ENCODE measurements around the gene MAGEB6B. TPM values are rescaled to one million over a fixed set of nuclear protein-coding genes. Genes with fewer than 3 reads are reported as not detected.

MAGEB6B gene, protein sequence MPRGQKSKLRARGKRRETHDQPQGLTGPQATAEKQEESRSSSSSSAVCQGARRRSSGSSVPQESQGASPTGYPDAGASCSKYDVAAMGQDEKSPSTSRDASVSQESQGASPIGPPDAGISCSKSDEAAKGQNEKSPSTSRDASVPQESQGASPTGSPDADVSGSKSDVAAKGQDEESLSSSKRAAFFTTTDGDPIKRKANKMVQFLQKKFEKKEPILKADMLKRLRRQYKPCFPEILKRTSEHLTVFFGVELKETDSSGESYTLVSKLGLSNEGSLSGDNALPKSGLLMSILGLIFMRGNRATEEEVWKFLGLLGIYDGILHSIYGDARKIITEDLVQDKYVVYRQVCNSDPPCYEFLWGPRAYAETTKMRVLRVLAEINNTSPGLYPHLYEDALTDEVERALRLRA
- not detected for total RNA-seq
- polyA plus RNA-seq = not detected

- 91% methylated on average over 10 of the region's 10 CpGs for WGBS
- no peak for DNase-seq (ENCODE audit: low spot score)
- H3K9me3 ChIP-seq (ENCODE audit: control insufficient read depth in 4 of 4, low read length in 3 of 4) = no peaks in the 10 kb centered on the region
- H3K36me3 ChIP-seq (ENCODE audit: control insufficient read depth in 4 of 4, insufficient read depth in 3 of 4, low read depth in 1 of 4, low read length in 3 of 4) = no peaks in the 10 kb centered on the region
- H3K9ac ChIP-seq (ENCODE audit: low read depth in 1 of 2, low read length in 2 of 2) = no peak within 1 kb of the TSS
- H3K27me3 ChIP-seq (ENCODE audit: control insufficient read depth in 4 of 4, insufficient read depth in 4 of 4, low read length in 3 of 4) = no peaks in the 10 kb centered on the region
- TF ChIP-seq HNF4G (IDR thresholded peaks at IDR 0.05) (no peak), RAD21 (IDR thresholded peaks at IDR 0.05) (no peak), NR2F2 (IDR thresholded peaks at IDR 0.05) (no peak), YY1 (IDR thresholded peaks at IDR 0.05) (no peak), FOXA1 (IDR thresholded peaks at IDR 0.05) (no peak), HNF4A (conservative IDR thresholded peaks at IDR 0.05) (no peak)
- H3K4me3 ChIP-seq (ENCODE audit: low read depth in 1 of 3, low read length in 3 of 3) = no peak within 1 kb of the TSS
- H3K27ac ChIP-seq (ENCODE audit: low read depth in 1 of 2, low read length in 2 of 2) = no peak within 1 kb of the TSS
- no peaks in the 10 kb centered on the region for H3K4me1 ChIP-seq (ENCODE audit: control insufficient read depth in 4 of 4, insufficient read depth in 4 of 4, low read length in 3 of 4)
Observed at GRCh38 chrX:26160301-26160700, at the start of gene MAGEB6B. TSS of gene MAGEB6B (plus strand) at chrX:26160601. CDS start at chrX:26160601, 0 bp downstream.

- H3K27me3 ChIP-seq (ENCODE audit: control insufficient read depth in 4 of 4, insufficient read depth in 4 of 4, low read length in 3 of 4) = no peaks in the 10 kb centered on the region
- TF ChIP-seq EGR1 (IDR thresholded peaks at IDR 0.05; ENCODE audit: low read depth in 2 of 2) (no peak), RXRA (IDR thresholded peaks at IDR 0.05) (no peak), JUND (IDR thresholded peaks at IDR 0.05) (no peak), NR2F2 (IDR thresholded peaks at IDR 0.05) (no peak), FOXA2 (IDR thresholded peaks at IDR 0.05) (no peak), TAF1 (conservative IDR thresholded peaks at IDR 0.05) (no peak), GABPA (IDR thresholded peaks at IDR 0.05 in 1 of 2, conservative IDR thresholded peaks at IDR 0.05 in 1 of 2) (no peak), YY1 (IDR thresholded peaks at IDR 0.05) (no peak), RAD21 (IDR thresholded peaks at IDR 0.05) (no peak), FOXA1 (IDR thresholded peaks at IDR 0.05) (no peak)
- TF ChIP-seq, protein P1, sequence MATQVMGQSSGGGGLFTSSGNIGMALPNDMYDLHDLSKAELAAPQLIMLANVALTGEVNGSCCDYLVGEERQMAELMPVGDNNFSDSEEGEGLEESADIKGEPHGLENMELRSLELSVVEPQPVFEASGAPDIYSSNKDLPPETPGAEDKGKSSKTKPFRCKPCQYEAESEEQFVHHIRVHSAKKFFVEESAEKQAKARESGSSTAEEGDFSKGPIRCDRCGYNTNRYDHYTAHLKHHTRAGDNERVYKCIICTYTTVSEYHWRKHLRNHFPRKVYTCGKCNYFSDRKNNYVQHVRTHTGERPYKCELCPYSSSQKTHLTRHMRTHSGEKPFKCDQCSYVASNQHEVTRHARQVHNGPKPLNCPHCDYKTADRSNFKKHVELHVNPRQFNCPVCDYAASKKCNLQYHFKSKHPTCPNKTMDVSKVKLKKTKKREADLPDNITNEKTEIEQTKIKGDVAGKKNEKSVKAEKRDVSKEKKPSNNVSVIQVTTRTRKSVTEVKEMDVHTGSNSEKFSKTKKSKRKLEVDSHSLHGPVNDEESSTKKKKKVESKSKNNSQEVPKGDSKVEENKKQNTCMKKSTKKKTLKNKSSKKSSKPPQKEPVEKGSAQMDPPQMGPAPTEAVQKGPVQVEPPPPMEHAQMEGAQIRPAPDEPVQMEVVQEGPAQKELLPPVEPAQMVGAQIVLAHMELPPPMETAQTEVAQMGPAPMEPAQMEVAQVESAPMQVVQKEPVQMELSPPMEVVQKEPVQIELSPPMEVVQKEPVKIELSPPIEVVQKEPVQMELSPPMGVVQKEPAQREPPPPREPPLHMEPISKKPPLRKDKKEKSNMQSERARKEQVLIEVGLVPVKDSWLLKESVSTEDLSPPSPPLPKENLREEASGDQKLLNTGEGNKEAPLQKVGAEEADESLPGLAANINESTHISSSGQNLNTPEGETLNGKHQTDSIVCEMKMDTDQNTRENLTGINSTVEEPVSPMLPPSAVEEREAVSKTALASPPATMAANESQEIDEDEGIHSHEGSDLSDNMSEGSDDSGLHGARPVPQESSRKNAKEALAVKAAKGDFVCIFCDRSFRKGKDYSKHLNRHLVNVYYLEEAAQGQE (IDR thresholded peaks at IDR 0.05) = no peak
- TF ChIP-seq, protein P2, sequence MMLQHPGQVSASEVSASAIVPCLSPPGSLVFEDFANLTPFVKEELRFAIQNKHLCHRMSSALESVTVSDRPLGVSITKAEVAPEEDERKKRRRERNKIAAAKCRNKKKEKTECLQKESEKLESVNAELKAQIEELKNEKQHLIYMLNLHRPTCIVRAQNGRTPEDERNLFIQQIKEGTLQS (IDR thresholded peaks at IDR 0.05) = no peak
- TF ChIP-seq, protein P3, sequence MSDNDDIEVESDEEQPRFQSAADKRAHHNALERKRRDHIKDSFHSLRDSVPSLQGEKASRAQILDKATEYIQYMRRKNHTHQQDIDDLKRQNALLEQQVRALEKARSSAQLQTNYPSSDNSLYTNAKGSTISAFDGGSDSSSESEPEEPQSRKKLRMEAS (IDR thresholded peaks at IDR 0.05) = no peak
- DNase-seq (ENCODE audit: low spot score) = no peak
- no peak within 1 kb of the TSS for H3K4me3 ChIP-seq (ENCODE audit: low read depth in 1 of 3, low read length in 3 of 3)
- no peaks in the 10 kb centered on the region for H3K9me3 ChIP-seq (ENCODE audit: control insufficient read depth in 4 of 4, low read length in 3 of 4)
- no peaks in the 10 kb centered on the region for H3K4me1 ChIP-seq (ENCODE audit: control insufficient read depth in 4 of 4, insufficient read depth in 4 of 4, low read length in 3 of 4)
- 79% methylated on average over 11 of the region's 11 CpGs for WGBS
- no peak within 1 kb of the TSS for H3K9ac ChIP-seq (ENCODE audit: low read depth in 1 of 2, low read length in 2 of 2)
- no peaks in the 10 kb centered on the region for H3K36me3 ChIP-seq (ENCODE audit: control insufficient read depth in 4 of 4, insufficient read depth in 3 of 4, low read depth in 1 of 4, low read length in 3 of 4)
- no peak within 1 kb of the TSS for H3K27ac ChIP-seq (ENCODE audit: low read depth in 1 of 2, low read length in 2 of 2)
Observed at GRCh38 chrX:26138274-26138673, 22.1 kb upstream of the MAGEB6B start, which contains the start of gene MAGEB18. TSS of gene MAGEB18 (plus strand) at chrX:26138343. CDS start at chrX:26138986, 643 bp downstream.
